ENCODE measurements around the gene VPS11.

GRCh38 chr11:119067371-119068222 lies at the start of gene VPS11:
- no peak for TF ChIP-seq CTCF (IDR thresholded peaks at IDR 0.05)
- TF ChIP-seq EZH2 (IDR thresholded peaks at IDR 0.05) = peak; percentile 16
- TF ChIP-seq EZH2phosphoT487 (IDR thresholded peaks at IDR 0.05) = no peak

Data from neural progenitor cell (in vitro differentiated cells).